H1 (cell line): Measurements from ENCODE around the gene SPOCK3. TPM values are rescaled to one million over a fixed set of nuclear protein-coding genes. Genes with fewer than 3 reads are reported as not detected.
A peak's percentile ranks its signal among the peaks of the same experiment; 100 is the strongest.

ENCODE experiments used
- CTCF ChIA-PET: fragments of 300-600 bp; sonication (Branson Sonifier 250); formaldehyde crosslinking; loops from one replicate; lab custom pipeline; 2021; ENCODE audit not compliant: partially characterized antibody; lab: Charles Lee
- POLR2A ChIA-PET: fragments of 300-600 bp; sonication (Branson Sonifier 250); formaldehyde crosslinking; loops from one replicate; lab custom pipeline; 2021; ENCODE audit warnings: inconsistent platforms; ENCODE audit not compliant: partially characterized antibody; lab: Charles Lee
- DNase-seq, 2 experiments: peaks; one replicate each; pipeline versions ENCODE4 v3.0.0 to v3.0.0-alpha.2; 2010 to 2022; ENCODE audit warnings: low spot score in 2 of 2, low read depth in 1 of 2, mixed read lengths in 1 of 2
- FAIRE-seq: peaks from 2 replicates; lab custom pipeline; 2011; peaks lifted over from hg19 to GRCh38; lab: Jason Lieb, UNC
- H2AFZ ChIP-seq: 2 replicates; pipeline ENCODE4 v1.8.1; 2012; ENCODE audit warnings: low read length, inconsistent platforms
- H2AK5ac ChIP-seq: 2 replicates; pipeline ENCODE4 v1.6.1; 2013; ENCODE audit warnings: low read depth, low read length
- H2BK120ac ChIP-seq: replicated peaks from 2 replicates; pipeline ENCODE3; 2013; ENCODE audit warnings: low read depth, low read length, inconsistent platforms
- H2BK12ac ChIP-seq: 2 replicates; pipeline ENCODE4 v1.6.1; 2013; ENCODE audit warnings: low read depth, low read length
- H2BK15ac ChIP-seq: 2 replicates; pipeline ENCODE4 v1.6.1; 2013; ENCODE audit warnings: low read length
- H2BK20ac ChIP-seq: 2 replicates; pipeline ENCODE4 v1.6.1; 2013; ENCODE audit warnings: low read length
- H2BK5ac ChIP-seq: 2 replicates; pipeline ENCODE4 v1.6.1; 2013; ENCODE audit warnings: low read depth, low read length
- H3K14ac ChIP-seq: 2 replicates; pipeline ENCODE4 v1.6.1; 2013; ENCODE audit warnings: inconsistent platforms; ENCODE audit not compliant: insufficient read length
- H3K18ac ChIP-seq: 2 replicates; pipeline ENCODE4 v1.6.1; 2013; ENCODE audit warnings: low read length; ENCODE audit errors: extremely low read depth
- H3K23ac ChIP-seq: 2 replicates; pipeline ENCODE4 v1.6.1; 2013; ENCODE audit warnings: inconsistent platforms; ENCODE audit not compliant: insufficient read length
- H3K23me2 ChIP-seq: 2 replicates; pipeline ENCODE4 v1.6.1; 2013; ENCODE audit warnings: low read depth, low read length
- H3K27ac ChIP-seq: 2 replicates; pipeline ENCODE4 v1.6.1; 2011; ENCODE audit warnings: low read depth, low read length, inconsistent platforms
- H3K27me3 ChIP-seq, 4 experiments: replicated peaks in 1 of 4; 1 replicate in 1 of 4; 2 replicates in 3 of 4; pipeline versions ENCODE4 v1.6.1 to v1.8.1; 2011 to 2013; ENCODE audit warnings: low read length in 3 of 4, mild to moderate bottlenecking in 3 of 4, inconsistent platforms in 2 of 4, mixed read lengths in 2 of 4, moderate library complexity in 1 of 4; ENCODE audit not compliant: control insufficient read depth in 3 of 4, insufficient read depth in 3 of 4; ENCODE audit errors: extremely low read depth in 1 of 4
- H3K36me3 ChIP-seq, 4 experiments: 2 replicates each; pipeline versions ENCODE4 v1.6.1 to v1.8.1; 2011 to 2013; ENCODE audit warnings: mild to moderate bottlenecking in 4 of 4, low read length in 3 of 4, moderate library complexity in 2 of 4, control low read depth in 1 of 4, inconsistent platforms in 1 of 4; ENCODE audit not compliant: insufficient read depth in 4 of 4, control insufficient read depth in 2 of 4
- H3K4ac ChIP-seq: replicated peaks from 2 replicates; pipeline ENCODE3; 2013; ENCODE audit warnings: low read length, low read depth, mixed read lengths, inconsistent platforms; ENCODE audit not compliant: insufficient read length
- H3K4me1 ChIP-seq, 4 experiments: replicated peaks in 1 of 4; 1 replicate in 1 of 4; 2 replicates in 3 of 4; pipeline versions ENCODE4 v1.6.1 to v1.8.1; 2011 to 2013; ENCODE audit warnings: low read length in 3 of 4, inconsistent platforms in 2 of 4, mixed read lengths in 1 of 4; ENCODE audit not compliant: insufficient read depth in 4 of 4, control insufficient read depth in 3 of 4
- H3K4me2 ChIP-seq, 2 experiments: 2 replicates each; pipeline versions ENCODE4 v1.6.1 to v1.8.1; 2011 to 2013; ENCODE audit warnings: low read depth in 2 of 2, low read length in 2 of 2, control low read depth in 1 of 2, inconsistent platforms in 1 of 2, mild to moderate bottlenecking in 1 of 2; ENCODE audit not compliant: insufficient read depth in 1 of 2
- H3K4me3 ChIP-seq, 4 experiments: fragments of 200-600, 300-600 bp in 1 of 4; sonication (generic), shearing (Covaris generic), sonication (Bioruptor Twin) in 1 of 4; 2 replicates each; pipeline versions ENCODE4 v1.5.1 to v1.8.1; 2011 to 2016; ENCODE audit warnings: low read length in 4 of 4, low read depth in 3 of 4, control low read depth in 2 of 4, inconsistent platforms in 2 of 4, mild to moderate bottlenecking in 2 of 4, mixed read lengths in 1 of 4, moderate library complexity in 1 of 4; ENCODE audit not compliant: insufficient read depth in 2 of 4; ENCODE audit errors: extremely low read depth in 1 of 4
- H3K56ac ChIP-seq: replicated peaks from 2 replicates; pipeline ENCODE3; 2013; ENCODE audit warnings: low read depth, mild to moderate bottlenecking, mixed read lengths, low read length, inconsistent platforms; ENCODE audit not compliant: insufficient read length
- H3K79me1 ChIP-seq: 2 replicates; pipeline ENCODE4 v1.6.1; 2013; ENCODE audit warnings: low read depth, low read length, control low read depth
- H3K79me2 ChIP-seq, 2 experiments: 2 replicates each; pipeline versions ENCODE4 v1.6.1 to v1.8.1; 2012 to 2013; ENCODE audit warnings: low read length in 2 of 2, mild to moderate bottlenecking in 2 of 2, inconsistent platforms in 1 of 2; ENCODE audit not compliant: insufficient read depth in 2 of 2, control insufficient read depth in 1 of 2
- H3K9ac ChIP-seq, 4 experiments: replicated peaks in 1 of 4; 1 replicate in 1 of 4; 2 replicates in 3 of 4; pipeline versions ENCODE4 v1.6.1 to v1.8.1; 2011 to 2013; ENCODE audit warnings: low read depth in 3 of 4, low read length in 3 of 4, control low read depth in 2 of 4, mild to moderate bottlenecking in 2 of 4, moderate library complexity in 2 of 4, inconsistent platforms in 1 of 4; ENCODE audit errors: extremely low read depth in 1 of 4
- H3K9me3 ChIP-seq, 2 experiments: 2 replicates each; pipeline versions ENCODE4 v1.6.1 to v1.8.1; 2012 to 2013; ENCODE audit warnings: mild to moderate bottlenecking in 2 of 2, moderate library complexity in 2 of 2, control low read depth in 1 of 2, inconsistent platforms in 1 of 2, low read depth in 1 of 2, low read length in 1 of 2, mixed read lengths in 1 of 2; ENCODE audit not compliant: insufficient read depth in 2 of 2
- H4K20me1 ChIP-seq, 2 experiments: replicated peaks in 1 of 2; 2 replicates each; pipeline versions ENCODE3 to v1.8.1; 2011 to 2013; ENCODE audit warnings: inconsistent platforms in 2 of 2, low read length in 2 of 2, mild to moderate bottlenecking in 1 of 2; ENCODE audit not compliant: insufficient read depth in 2 of 2, control insufficient read depth in 1 of 2
- H4K5ac ChIP-seq: 2 replicates; pipeline ENCODE4 v1.6.1; 2013; ENCODE audit warnings: low read length, low read depth, mixed read lengths, inconsistent platforms; ENCODE audit not compliant: insufficient read length
- H4K8ac ChIP-seq: 2 replicates; pipeline ENCODE4 v1.8.0; 2013; ENCODE audit warnings: mild to moderate bottlenecking, moderate library complexity, low read length, inconsistent platforms; ENCODE audit not compliant: insufficient read depth; ENCODE audit errors: extremely low read depth
- H4K91ac ChIP-seq: replicated peaks from 2 replicates; pipeline ENCODE3; 2013; ENCODE audit warnings: low read length, mixed read lengths, inconsistent platforms; ENCODE audit not compliant: insufficient read length
- MAFK ChIP-seq: IDR thresholded peaks from 2 replicates; pipeline ENCODE4 v1.6.1; 2012; ENCODE audit warnings: low read depth, mild to moderate bottlenecking, improper control_type of control experiment, low read length
- POU5F1 ChIP-seq: IDR thresholded peaks from 2 replicates; pipeline ENCODE4 v1.6.1; 2011; ENCODE audit warnings: low read depth, mild to moderate bottlenecking, low read length, moderate library complexity
- WGBS, 2 experiments: shearing (Covaris generic) in 1 of 2; methylation state at CpG; one replicate each; pipeline versions ENCODE4 v1.1.6 to v1.1.7; 2013 to 2015; ENCODE audit warnings: low lambda C conversion rate in 2 of 2, mixed read lengths in 2 of 2, inconsistent platforms in 1 of 2, low coverage in 1 of 2, missing lambda C conversion rate in 1 of 2; ENCODE audit not compliant: insufficient replicate concordance in 2 of 2, insufficient coverage in 1 of 2, insufficient read length in 1 of 2; ENCODE audit errors: extremely low coverage in 1 of 2, missing lambda C conversion rate in 1 of 2; 5-methylcytosine and 5-hydroxymethylcytosine counted together
- polyA plus RNA-seq, 7 experiments: library from polyadenylated mRNA; depleted of rRNA in 3 of 7; stranded (reverse) in 5 of 7; unstranded in 2 of 7; fragments of >200 nt in 5 of 7; fragments of 200-250 nt in 2 of 7; gene quantifications; 1 replicate in 5 of 7; 2 replicates in 1 of 7; 4 replicates in 1 of 7; pipeline versions ENCODE4 v1.2.1 to v1.2.3, GENCODE V29; 2011 to 2013; ENCODE audit warnings: missing spikeins in 2 of 7, mixed read lengths in 2 of 7
- total RNA-seq: library from RNA; stranded (reverse); fragmentation: NEBNext Ultra II Directional; extraction: Animal tissue kit (Norgen Biotek cat#: 25700); gene quantifications from 2 replicates; pipeline ENCODE4 v1.2.1, GENCODE V29; 2021

SPOCK3 gene
- total and polyA plus RNA-seq, 2 of the 8 experiments (the other 6 are each of a cell fraction or from before 2014, with no cell fraction given), result 0.14 to 0.60 TPM

DNA sequence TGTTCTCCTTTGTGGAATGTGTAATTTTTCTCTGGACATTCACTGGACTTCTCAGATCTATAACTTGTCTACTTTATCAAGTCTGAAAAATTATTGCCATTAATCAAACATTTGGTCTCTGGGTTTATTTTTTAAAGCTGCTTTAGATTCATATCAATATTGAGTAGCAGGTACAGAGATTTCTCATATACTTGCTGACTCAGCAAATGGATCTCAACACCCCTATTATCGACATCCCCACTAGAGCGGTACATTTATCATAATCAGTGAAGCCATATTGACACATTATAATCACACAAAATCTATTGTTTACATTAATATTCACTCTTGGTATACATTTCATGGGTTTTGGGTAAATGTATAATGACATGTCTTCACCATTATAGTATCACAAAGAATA is 268.7 kb downstream of the SPOCK3 start:
- Histone ChIP-seq H3K27me3 (peaks cover 0 to 1% (median 0%) of the 10 kb centered on the region in 4 experiments; a peak in 1 of 7 replicates), H3K18ac (no peak overlapping the region), H3K14ac (no peak overlapping the region), H3K36me3 (no peaks in the 10 kb centered on the region), H4K91ac (no peak overlapping the region), H3K4ac (no peak overlapping the region), H3K79me2 (no peaks in the 10 kb centered on the region), H3K79me1 (no peaks in the 10 kb centered on the region), H2BK120ac (no peak overlapping the region), H3K4me2 (no peak overlapping the region), H3K56ac (no peak overlapping the region), H2AK5ac (no peak overlapping the region), H3K27ac (no peak overlapping the region), H2AFZ (no peak overlapping the region), H3K23me2 (no peaks in the 10 kb centered on the region), H3K23ac (no peak overlapping the region), H2BK12ac (no peak overlapping the region), H4K8ac (no peak overlapping the region), H3K9ac (no peak overlapping the region), H3K4me1 (no peaks in the 10 kb centered on the region), H4K20me1 (no peaks in the 10 kb centered on the region), H2BK15ac (no peak overlapping the region), H3K9me3 (peaks cover 14 to 20% of the 10 kb centered on the region in 2 experiments), H3K4me3 (no peak overlapping the region), H2BK20ac (no peak overlapping the region), H2BK5ac (no peak overlapping the region), H4K5ac (no peak overlapping the region)
- TF ChIP-seq POU5F1 (no peak), MAFK (peak; percentile 91)
- CTCF ChIA-PET, result interaction anchor here (0.6 kb wide), 1 partner anchor 22 kb away, joined by 3 read pairs; no protein-coding TSS in a partner anchor
- POLR2A ChIA-PET, result no interaction called here
- DNase-seq, result no peak
- 89% methylated on average over 2 of the region's 2 CpGs; no CpG with 5 or more reads in 1 of the 2 experiments for WGBS, 2 experiments
- no peak for FAIRE-seq
